Dermis blood vessel endothelial cell (primary cell): ENCODE measurements around the gene ENPP1. TPM values are rescaled to one million over a fixed set of nuclear protein-coding genes. Genes with fewer than 3 reads are reported as not detected.

Experiments
- DNase-seq: peaks from one replicate; pipeline ENCODE4 v3.0.0; 2010
- total RNA-seq: library from RNA; depleted of rRNA; stranded (reverse); fragments of >200 nt; gene quantifications from 2 replicates; pipeline ENCODE4 v1.2.3, GENCODE V29; 2014

The ENPP1 gene
- total RNA-seq, result 0.34 and 0.98 TPM in 2 replicates

GRCh38 chr6:131807644-131808459 is at the start of gene ENPP1:
TSS of gene ENPP1 (plus strand) at chr6:131808020. CDS start at chr6:131808036, 16 bp downstream.
- peak; percentile 55 for DNase-seq

- DNase-seq, result no peak
Measured at GRCh38 chr6:131758920-131759319, 48.9 kb upstream of the ENPP1 start.

- DNase-seq, result no peak
Measured at GRCh38 chr6:131761060-131761761, 46.6 kb upstream of the ENPP1 start.

GRCh38 chr6:131761762-131762067 is 46.1 kb upstream of the ENPP1 start:
- DNase-seq, result no peak

- DNase-seq, result no peak
Measured at GRCh38 chr6:131762984-131763383, 44.8 kb upstream of the ENPP1 start.

GRCh38 chr6:131763749-131764148 is 44.1 kb upstream of the ENPP1 start:
- DNase-seq, result no peak

- DNase-seq, result no peak
Measured at GRCh38 chr6:131764350-131764749, 43.5 kb upstream of the ENPP1 start.

GRCh38 chr6:131765081-131765803 is 42.6 kb upstream of the ENPP1 start:
- DNase-seq, result no peak

GRCh38 chr6:131765804-131766135 is 42.0 kb upstream of the ENPP1 start:
- no peak for DNase-seq

GRCh38 chr6:131766631-131767030 is 41.2 kb upstream of the ENPP1 start:
- DNase-seq, result no peak

GRCh38 chr6:131768964-131769363 is 38.9 kb upstream of the ENPP1 start:
- DNase-seq, result no peak

- DNase-seq, result no peak
Measured at GRCh38 chr6:131769385-131770141, 38.3 kb upstream of the ENPP1 start.

- DNase-seq, result no peak
Measured at GRCh38 chr6:131770776-131771175, 37.0 kb upstream of the ENPP1 start.

- DNase-seq, result no peak
Measured at GRCh38 chr6:131773284-131773950, 34.4 kb upstream of the ENPP1 start.

- DNase-seq, result no peak
Measured at GRCh38 chr6:131775886-131776285, 31.9 kb upstream of the ENPP1 start.

- DNase-seq, result no peak
Measured at GRCh38 chr6:131776985-131777384, 30.8 kb upstream of the ENPP1 start.

- no peak for DNase-seq
Measured at GRCh38 chr6:131778169-131778568, 29.7 kb upstream of the ENPP1 start.

- DNase-seq, result no peak
Measured at GRCh38 chr6:131779304-131779703, 28.5 kb upstream of the ENPP1 start.

- DNase-seq, result no peak
Measured at GRCh38 chr6:131780600-131780999, 27.2 kb upstream of the ENPP1 start.

- DNase-seq, result no peak
Measured at GRCh38 chr6:131781687-131782086, 26.1 kb upstream of the ENPP1 start.

GRCh38 chr6:131782764-131783163 is 25.1 kb upstream of the ENPP1 start:
- peak; percentile 10 for DNase-seq

GRCh38 chr6:131784561-131784960 is 23.3 kb upstream of the ENPP1 start:
- no peak for DNase-seq
